ENCODE results near the gene DUS3L. TPM values are rescaled to one million over a fixed set of nuclear protein-coding genes. Genes with fewer than 3 reads are reported as not detected.

Gene DUS3L
- polyA plus RNA-seq, 1 experiment = 13.7 TPM

GRCh38 chr19:5806133-5806489 is 15.1 kb upstream of the DUS3L start:
- ChIA-PET POLR2A (no interaction called here), CTCF (interaction anchor here (1.1 to 1.3 kb wide), 2 partner anchors 22 to 87 kb away, joined by 4 to 6 read pairs; no protein-coding TSS in a partner anchor)
- Histone ChIP-seq H3K27me3 (ENCODE audit: control insufficient read depth, insufficient read depth, low read length) (peaks cover 9% of the 10 kb centered on the region), H3K4me3 (ENCODE audit: low read depth, low read length) (no peak overlapping the region), H3K36me3 (ENCODE audit: control insufficient read depth, insufficient read depth, low read length) (no peaks in the 10 kb centered on the region)
- no peak for DNase-seq (ENCODE audit: low read depth)
- TF ChIP-seq CTCF (IDR thresholded peaks at IDR 0.05; ENCODE audit: insufficient read depth, low read depth, low read length) = no peak

DNA sequence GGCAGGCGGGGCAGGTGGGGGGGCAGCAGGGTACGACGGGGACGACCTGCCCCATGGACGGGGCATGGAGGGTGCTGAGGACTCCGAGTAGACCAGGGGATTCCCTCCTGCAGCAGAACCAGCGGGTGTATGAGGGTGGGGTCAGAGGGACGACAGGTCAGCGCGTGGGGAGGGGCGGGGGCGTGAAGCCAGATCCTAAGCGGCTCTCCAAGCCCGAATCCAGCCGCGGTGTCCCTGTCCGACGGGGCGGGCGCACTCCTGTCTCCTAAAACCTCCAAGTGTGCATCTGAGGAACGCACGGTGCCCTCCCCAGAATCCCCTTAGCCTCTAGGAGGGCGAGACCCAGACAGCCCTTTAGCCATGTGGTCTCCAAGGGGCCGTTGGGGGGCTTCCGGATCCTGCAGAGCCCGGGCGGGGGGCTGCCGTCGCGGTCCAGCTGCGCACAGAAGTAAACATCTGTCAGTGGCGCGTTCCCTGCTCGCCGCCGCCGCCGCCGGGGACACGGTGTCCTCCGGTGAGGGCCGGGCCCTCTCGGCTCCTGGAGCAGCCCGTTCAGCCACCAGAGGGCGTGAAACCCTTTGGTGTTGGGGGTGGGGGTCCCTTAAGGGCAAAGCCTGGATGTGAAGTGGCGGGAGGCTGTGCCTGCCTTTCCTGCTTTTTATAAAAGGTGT is 14.6 kb upstream of the DUS3L start:
- Histone ChIP-seq H3K27me3 (ENCODE audit: control insufficient read depth, insufficient read depth, low read length) (peaks cover 9% of the 10 kb centered on the region), H3K4me3 (ENCODE audit: low read depth, low read length) (no peak overlapping the region; the same call in 1 of the 2 replicates), H3K36me3 (ENCODE audit: control insufficient read depth, insufficient read depth, low read length) (no peaks in the 10 kb centered on the region)
- no peak for DNase-seq (ENCODE audit: low read depth)
- ChIA-PET CTCF (interaction anchor here (1.3 kb wide), 1 partner anchor 88 kb away, joined by 6 read pairs; no protein-coding TSS in a partner anchor), POLR2A (no interaction called here)
- peak; percentile 86 for TF ChIP-seq CTCF (IDR thresholded peaks at IDR 0.05; ENCODE audit: insufficient read depth, low read depth, low read length)

DNA sequence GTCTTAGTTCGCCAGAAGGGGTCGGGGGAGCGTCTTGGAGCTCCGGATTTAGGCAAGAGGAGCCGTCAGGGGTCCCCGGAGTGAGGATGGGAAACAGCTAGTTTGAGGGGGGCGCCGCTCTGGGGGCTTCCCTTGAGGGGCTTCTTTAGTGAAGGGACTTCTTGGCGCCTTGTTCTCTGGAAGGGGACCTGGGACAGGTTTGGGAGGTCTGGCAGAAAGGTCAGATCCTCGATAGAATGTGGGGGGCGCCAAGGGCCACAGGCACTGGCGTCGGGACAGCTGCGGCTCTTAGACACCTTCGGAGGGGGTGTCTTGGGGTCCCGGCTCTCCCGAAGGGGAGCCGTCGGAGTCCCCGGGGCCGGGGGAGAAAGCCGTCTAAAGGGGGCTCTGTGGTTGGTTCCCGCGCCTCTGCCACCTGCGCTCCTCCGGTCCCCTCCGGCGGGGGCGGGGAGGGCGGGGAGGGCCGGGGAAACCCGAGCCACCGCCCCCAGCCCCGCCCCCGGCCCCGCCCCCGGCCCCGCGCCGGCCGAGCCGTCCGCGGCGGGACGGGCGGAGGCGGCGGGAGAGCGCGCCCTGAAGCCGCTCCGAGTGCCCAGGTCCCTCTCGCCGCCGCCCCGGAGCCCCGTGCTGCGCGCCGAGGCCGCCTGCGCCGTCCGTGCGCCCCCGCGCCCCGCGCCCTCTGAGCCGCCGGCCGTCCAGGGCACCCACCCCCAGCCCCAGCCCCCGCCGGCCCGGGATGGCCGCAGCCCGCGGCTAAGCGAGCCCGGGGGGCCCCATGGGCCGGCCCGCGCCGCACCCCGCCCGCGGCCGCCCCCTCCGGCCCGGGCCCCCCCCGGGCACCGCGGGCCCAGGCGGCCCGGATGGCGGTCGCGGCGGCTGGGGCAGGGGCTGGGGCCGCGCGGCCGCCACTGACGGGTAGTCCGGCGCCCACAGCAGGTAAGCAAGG is 13.8 kb upstream of the DUS3L start, which contains the start of gene NRTN:
TSS of gene NRTN (plus strand) at position 552 of the 946 bp plus-strand sequence. CDS start 19,099 bp downstream, outside the sequence.
- H3K27me3 ChIP-seq (ENCODE audit: control insufficient read depth, insufficient read depth, low read length) = peaks cover 9% of the 10 kb centered on the region
- DNase-seq (ENCODE audit: low read depth) = no peak
- ChIA-PET CTCF (interaction anchor here (0.6 to 2.8 kb wide), 41 partner anchors 8 to 317 kb away, joined by 3 to 80 read pairs (median 6); partner anchors contain the start of genes DUS3L, FUT3, NDUFA11 and RANBP3), POLR2A (no interaction called here)
- H3K4me3 ChIP-seq (ENCODE audit: low read depth, low read length) = no peak within 1 kb of the TSS; the same call in none of the 2 replicates
- H3K36me3 ChIP-seq (ENCODE audit: control insufficient read depth, insufficient read depth, low read length) = no peaks in the 10 kb centered on the region
- no peak for TF ChIP-seq CTCF (IDR thresholded peaks at IDR 0.05; ENCODE audit: insufficient read depth, low read depth, low read length)

- CTCF ChIA-PET = interaction anchor here (0.6 to 2.8 kb wide), 46 partner anchors 8 to 318 kb away, joined by 3 to 80 read pairs (median 5); partner anchors contain the start of genes DUS3L, FUT3, NDUFA11 and RANBP3
Observed at GRCh38 chr19:5803752-5804515, 13.0 kb upstream of the DUS3L start.

More at GRCh38 chr19:5803752-5804515, 13.0 kb upstream of the DUS3L start:
- POLR2A ChIA-PET = interaction anchor here (0.6 kb wide), 1 partner anchor 114 kb away, joined by 3 read pairs; no protein-coding TSS in a partner anchor
- peaks cover 9% of the 10 kb centered on the region for H3K27me3 ChIP-seq (ENCODE audit: control insufficient read depth, insufficient read depth, low read length)
- no peak for DNase-seq (ENCODE audit: low read depth)
- H3K36me3 ChIP-seq (ENCODE audit: control insufficient read depth, insufficient read depth, low read length) = no peaks in the 10 kb centered on the region
- TF ChIP-seq CTCF (IDR thresholded peaks at IDR 0.05; ENCODE audit: insufficient read depth, low read depth, low read length) = peak; percentile 95
- peak overlapping the region; percentile 10; the same call in 1 of the 2 replicates for H3K4me3 ChIP-seq (ENCODE audit: low read depth, low read length)

Measured in BJ (cell line).